ENCODE measurements around the gene RBMS3.

The RBMS3 gene

DNA sequence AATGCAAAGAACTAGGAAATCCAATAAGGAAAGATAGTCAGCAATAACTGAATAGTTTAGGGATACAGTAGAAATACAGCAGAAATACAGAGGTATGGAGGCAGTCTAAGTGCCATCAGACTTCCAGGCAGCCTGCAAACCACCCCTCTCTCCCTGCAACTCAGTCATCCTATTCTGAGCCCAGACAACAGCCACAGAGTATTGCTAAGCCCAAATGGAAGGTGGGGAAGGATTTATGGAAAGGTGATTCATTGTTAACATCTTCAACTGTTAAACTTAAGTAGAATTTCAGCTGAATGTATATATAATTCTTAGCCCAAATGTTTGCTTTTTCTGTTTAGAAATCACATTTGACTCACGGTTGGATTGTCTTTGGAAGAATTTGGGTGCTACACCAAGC lies 300.4 kb downstream of the RBMS3 start:
- DNase-seq (ENCODE audit: low spot score) = no peak

DNA sequence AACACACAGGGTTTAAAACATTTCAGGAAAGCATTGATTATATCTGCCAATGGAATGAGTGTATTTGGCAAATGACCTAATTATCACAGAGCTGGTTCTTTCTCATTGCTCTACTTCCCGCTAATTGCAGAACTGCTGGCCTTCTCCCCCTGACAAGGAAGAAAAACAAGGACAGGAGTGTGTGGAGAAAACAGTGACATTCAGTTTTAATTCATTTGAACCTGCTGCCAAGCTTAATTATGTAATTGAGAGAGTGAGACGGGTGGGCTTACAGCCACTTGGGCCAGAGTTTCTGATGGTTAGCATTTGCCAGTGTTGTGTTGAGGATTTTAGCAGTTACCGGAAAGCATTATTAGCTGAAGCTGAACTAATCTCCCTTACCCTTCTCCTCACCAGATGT lies 301.4 kb downstream of the RBMS3 start:
- no peak for DNase-seq (ENCODE audit: low spot score)

DNA sequence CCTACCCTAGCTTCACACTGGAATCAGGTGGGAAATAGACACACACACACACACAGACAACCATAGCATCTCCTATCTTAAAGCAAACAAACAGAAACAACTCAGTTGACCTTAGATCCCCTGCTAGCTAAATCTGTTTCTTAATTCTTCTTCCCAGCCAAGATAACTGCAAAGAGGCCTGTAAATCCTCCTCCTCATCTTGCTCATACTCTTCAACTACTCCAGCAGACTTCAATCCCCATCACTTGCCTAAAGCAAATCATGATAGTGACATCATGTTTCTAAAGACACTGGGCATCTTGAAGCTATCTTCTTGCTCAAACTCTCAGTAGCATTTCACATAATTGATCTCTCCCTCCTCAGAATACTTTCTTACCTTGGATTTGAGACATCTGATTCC lies 303.0 kb downstream of the RBMS3 start:
- DNase-seq (ENCODE audit: low spot score) = no peak

DNA sequence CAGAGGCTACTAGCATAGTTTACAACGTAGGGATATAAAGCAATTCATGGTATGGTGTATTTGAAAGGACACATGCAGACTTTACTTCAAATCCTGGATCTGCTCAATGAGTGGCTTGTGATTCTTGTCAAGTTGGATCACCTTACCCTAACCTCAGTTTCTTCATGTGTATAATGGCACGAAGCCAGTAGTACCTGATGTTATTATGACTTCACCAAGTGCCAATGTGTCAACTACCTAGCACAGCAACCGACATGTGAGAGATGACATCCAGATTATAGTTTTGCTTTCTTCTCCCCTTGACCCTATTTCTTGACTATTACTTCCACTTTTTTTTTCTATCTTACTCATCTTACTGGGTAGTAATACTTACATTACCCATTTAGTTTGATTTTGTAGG lies 304.5 kb downstream of the RBMS3 start:
- DNase-seq (ENCODE audit: low spot score) = no peak

DNA sequence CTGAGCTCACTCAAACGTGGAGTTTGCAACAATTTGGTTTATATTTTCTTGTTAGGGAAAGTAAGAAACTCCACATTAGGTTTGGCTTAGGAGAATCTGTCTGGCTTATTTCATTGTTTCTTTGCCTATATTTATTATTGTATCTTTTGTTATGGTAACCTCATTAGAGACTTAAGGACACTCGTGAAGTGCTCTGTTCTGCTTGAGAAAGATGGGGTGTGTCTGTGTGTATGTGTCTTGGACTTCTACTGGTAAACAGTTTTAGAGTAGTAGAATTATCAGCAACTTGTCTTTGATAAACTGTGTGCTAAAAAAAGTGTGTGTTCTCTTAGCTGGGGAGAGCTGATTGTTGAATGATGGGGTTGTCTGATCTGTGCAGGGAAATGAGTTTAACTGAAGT lies 306.5 kb downstream of the RBMS3 start:
- no peak for DNase-seq (ENCODE audit: low spot score)

DNA sequence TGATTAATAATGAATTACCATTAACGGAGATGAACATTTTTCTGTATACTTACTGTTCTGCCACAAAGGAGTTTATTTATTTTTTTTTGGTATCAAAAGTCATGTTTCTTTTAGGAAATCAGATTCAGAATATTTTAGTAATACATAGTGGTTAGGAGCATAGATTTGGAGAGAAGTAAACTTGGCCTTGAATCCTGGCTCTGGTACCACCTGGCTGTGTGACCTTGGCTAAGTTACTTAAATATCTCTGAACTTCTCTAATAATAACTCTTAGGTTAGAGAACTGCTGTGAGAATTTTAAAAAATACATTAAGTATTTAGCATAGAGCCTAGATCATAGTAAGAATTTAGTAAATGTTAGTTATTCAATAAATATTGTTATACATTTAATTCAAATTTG lies 309.1 kb downstream of the RBMS3 start:
- DNase-seq (ENCODE audit: low spot score) = no peak

DNA sequence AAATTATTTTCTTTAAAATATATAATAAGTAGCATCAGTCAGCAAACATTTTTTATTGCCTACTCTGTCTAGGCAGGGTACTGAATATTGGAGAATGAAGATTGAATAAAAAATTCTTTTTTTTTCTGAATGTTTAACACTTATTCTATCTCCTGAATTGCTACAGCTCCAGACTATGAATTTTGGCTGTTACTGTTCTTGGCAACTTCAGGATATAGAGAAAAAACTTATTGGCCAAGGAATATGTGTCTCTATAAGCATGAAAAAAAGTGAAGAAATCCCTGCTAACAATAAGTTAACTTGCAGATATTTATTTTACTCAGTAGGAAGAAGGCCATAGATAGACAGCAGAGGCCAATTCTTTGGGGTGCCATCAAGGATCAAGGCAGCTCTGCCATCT lies 309.6 kb downstream of the RBMS3 start:
- no peak for DNase-seq (ENCODE audit: low spot score)

DNA sequence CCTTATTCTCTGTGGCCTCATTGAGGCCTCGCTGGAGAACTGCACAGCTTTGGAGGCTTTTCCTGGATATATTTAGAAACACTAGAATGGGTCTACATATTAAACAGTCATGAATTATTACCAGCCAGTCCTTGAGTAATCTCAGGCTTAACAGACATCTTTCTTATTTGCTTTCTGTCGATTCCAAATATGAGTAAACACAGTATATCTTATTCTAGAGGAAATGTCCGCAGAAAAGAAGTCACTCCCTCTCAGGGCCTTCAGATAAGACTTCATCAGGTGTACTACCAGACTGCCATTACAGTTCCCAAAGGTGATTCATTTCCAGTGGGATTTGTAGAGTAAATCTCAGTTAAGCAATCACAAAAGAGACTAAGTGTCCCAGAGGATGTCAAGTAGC lies 310.7 kb downstream of the RBMS3 start:
- DNase-seq (ENCODE audit: low spot score) = no peak

DNA sequence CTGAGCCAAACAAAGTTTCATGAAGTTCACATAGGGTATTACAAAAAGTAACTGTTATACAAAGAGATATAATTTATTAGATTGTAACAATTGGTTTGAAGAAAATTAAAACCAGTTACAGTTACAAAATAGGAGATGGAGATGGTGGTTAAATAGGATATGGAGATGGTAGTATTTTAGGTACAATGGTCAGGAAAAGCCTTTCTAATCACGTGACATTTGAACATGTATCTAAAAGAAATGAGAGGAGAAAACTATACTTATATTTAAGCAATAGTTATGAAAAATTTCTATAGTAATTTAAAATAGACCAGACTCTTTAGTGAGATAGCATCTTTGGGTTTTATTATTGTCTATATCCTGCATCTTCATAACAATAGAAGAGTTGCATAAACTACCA lies 312.9 kb downstream of the RBMS3 start:
- no peak for DNase-seq (ENCODE audit: low spot score)

DNA sequence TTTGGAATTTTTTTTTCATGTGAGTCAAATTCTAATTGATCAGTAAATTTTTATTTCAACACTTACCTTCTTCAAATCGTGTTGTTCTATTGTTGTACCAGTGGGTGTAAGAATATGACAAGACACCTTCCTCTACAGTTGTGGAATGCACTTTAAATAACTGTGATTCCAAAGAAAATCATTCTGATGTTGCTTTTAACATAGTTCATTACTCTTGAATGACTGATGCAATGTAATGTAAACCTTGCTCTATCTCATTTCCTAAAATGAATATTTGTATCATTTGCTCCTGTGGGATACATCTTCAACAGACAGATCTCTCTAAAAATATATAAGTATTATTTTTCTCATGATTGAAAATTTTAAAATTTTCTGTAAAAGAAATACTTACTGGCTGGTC lies 313.4 kb downstream of the RBMS3 start:
- no peak for DNase-seq (ENCODE audit: low spot score)

DNA sequence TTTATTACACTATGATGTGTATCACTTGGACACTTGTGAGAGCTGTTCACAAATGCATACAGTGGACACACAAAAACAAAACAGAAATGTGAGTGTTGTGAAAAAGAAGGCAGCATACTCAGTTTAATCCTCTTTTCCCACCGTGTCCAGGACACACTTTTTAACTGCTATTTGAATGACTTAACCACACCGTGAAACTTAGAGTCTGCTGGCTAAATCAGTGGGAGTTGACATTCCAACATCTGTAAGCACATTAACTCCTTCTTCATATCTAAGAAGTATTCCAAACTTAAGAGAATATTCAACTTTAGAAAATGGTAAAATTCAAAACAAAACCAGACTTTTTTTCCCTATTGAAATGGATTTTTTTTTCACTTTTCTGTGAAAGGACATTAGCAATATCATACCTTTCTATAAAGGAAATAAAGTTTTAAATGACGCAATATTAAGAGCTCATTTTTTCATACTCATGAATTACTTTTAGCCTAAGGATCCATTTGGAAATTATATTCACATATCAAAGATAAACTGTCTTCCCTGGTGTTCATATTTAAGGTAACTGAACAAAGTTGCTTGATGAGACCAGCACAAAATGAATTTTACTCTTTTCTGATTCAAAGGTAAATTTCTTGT lies 316.6 kb downstream of the RBMS3 start:
- DNase-seq (ENCODE audit: low spot score) = no peak

DNA sequence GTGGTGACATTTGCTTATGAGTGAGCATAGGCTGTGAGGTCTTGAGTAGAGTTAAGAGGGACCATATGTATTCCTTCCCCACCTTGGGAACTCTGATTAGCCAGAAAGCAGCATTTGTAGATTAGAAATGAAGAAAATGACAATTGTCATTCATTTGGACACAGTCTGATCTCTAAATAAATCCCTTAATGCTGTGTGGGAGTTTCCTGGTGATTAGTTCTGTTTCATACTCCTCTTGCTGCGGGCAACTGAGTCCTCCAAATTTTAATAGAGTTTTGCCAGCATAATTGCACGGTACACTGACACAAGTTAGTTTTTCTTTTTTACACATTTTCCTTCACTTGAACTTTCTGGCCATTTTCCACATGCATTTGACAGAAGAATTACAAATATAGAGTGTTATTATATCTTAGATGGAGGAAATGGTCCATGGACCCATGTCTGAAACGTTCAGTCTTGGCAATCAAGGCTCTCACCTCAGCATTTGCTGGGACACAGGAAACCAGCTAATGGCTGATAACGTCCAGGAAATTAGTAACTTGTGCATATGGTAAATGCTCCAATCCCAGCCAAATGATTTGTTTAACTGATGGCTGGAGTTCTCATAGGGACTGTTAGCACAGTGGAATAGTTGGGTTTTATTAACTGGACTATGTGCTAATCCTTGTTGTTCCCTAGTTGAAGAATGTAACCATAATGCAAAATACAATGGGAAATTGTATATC lies 321.2 kb downstream of the RBMS3 start:
- DNase-seq (ENCODE audit: low spot score) = no peak

DNA sequence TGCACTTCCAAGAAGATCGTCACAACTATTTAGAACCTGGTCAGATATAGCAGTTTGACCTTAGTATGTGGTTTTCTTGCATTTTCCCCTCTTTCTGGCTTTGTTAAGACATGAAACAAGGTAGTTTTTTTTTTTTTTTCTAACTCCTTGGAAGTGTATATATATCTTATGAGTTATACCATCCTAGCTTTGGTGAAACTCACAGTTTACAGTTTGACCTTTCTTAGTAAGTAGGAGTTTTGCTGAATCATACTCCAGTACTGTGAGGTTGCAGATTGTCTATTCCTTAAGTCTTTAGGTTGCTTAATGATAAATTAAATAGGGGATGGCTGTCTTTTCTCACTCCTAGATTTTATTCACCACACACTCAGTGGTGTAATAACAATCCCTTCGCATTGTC lies 325.0 kb downstream of the RBMS3 start:
- no peak for DNase-seq (ENCODE audit: low spot score)

DNA sequence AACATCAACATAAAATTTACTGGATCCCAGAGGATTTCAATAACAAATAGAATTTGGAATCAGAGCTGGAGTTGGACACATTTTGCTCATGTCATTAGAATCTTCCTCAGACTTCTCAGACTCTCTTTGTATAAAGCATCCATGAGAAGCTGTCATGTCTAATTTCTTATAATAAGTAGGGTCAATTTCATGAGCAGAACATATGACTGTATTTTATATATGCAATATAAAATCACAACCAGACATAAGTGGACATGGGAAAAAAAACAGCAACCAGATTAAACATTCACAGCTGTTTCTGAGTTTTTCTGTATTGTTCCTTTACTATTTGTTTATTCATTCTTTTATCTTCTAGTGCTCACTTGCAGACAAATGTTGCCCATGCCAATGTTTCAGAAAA lies 325.5 kb downstream of the RBMS3 start:
- no peak for DNase-seq (ENCODE audit: low spot score)

DNA sequence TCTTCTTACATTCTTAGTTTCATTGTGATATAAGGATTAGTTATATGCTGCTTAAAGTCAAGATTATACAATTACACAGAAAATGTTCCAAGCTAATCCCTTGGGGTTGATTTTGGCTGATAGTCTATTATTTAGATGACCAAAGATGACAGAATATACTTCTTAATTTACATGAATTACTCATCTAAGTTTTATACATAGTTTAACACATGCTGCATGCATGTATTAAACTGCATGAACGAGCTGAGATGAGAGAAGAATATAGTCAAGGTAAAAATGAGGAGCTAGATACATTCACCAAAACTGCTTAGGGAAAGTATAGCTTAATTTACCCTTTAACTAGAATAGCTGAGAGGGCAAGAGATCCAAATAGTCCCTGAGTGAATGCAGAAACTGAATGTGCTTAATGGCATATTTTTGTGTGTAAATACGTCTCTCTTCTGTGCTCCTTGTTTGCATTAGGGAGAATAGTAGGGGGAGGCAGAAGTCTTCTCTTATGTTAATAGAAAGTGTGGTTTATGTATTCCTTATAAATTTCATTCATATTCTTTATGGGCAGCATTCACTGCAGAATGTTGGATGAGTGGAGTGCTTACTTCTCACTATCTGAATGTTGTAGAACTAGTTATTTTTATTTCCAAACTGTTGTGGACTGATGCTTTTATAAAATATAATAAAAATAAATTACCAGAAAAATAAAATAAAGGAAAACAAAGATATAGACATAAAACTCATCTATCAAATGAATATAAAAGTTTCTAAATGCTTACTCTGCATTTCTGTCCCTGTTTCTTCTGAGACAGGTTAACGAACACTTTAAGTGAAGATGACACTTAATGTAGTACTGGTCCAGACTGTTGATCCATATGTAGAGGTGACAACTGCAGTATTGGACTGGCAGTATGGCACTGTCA lies 327.8 kb downstream of the RBMS3 start:
- no peak for DNase-seq (ENCODE audit: low spot score)

DNA sequence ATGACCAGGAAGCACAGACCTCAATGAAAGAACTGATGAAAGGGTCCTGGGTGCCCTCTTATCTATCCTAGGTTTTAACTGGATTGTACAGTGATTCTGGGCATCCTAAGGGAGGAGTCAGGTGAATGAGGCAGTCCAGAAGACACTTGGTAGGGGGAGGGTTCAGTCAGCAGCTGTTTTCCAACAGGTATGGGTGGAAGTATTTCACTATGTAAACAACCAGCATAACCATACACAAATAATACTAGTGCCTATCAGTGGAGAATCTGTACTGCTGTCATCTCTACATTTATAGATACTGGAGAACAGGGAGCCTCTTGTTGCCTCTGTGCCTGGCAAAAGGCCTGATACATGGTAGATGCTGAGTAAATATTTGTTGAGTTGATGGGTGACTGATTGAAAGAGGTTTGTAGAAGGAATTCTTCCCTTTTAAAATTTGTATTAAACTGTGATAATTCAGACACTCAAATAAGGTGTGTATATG lies 328.5 kb downstream of the RBMS3 start:
- DNase-seq (ENCODE audit: low spot score) = no peak

DNA sequence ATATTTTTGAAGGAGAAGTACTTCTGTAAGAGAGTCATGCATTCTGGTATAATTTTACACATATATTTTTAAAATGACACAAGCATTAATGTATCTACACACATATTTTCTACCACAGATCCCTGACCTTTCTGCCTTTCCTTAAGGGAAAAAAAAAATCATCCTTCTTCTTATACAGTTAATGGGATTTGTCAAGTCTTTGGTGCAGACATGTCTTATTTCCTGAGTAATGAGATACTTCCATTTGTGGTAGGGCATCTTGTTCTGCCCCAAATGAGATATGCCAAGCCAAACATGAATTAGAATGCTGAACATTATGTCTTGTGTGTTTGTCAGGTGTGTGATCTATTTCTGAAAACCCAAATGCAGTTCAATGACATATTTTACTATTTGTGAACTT lies 329.9 kb downstream of the RBMS3 start:
- no peak for DNase-seq (ENCODE audit: low spot score)

DNA sequence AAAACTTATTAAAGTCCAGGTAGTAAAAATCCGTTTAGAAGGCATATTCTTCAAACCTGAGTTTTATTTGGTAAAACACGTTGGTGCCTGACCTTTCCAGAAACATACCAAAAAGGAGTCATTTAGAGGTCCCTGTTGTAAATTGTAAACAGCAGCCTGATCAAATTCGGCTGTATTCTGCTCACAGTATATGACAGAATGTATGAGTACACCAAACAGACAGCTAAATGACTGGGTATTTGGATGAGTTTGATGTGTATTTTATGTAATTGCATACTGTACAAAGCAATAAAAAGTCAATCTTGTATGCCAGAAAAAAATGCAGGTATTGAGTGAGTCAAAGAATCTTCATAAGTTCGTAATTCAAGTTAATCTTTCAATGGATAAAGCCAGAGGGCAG lies 330.4 kb downstream of the RBMS3 start:
- no peak for DNase-seq (ENCODE audit: low spot score)

DNA sequence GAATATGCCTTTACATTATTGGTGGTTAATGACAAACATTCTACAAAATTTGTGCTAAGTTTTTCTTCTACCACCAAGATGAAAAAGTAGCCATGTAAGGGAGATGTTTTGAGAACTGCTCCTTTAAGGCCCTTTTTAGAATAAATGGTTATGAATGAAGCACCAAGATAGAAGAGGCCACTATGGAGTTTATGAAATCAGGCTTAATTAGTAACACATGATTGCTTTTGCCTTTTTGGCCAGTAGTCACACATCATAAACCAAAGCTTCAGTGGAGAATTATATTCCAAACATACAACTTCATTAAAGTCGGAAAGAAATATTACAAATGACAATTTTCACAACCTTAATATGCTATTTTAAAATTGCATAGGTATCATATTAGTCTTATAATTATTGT lies 331.7 kb downstream of the RBMS3 start:
- DNase-seq (ENCODE audit: low spot score) = no peak

DNA sequence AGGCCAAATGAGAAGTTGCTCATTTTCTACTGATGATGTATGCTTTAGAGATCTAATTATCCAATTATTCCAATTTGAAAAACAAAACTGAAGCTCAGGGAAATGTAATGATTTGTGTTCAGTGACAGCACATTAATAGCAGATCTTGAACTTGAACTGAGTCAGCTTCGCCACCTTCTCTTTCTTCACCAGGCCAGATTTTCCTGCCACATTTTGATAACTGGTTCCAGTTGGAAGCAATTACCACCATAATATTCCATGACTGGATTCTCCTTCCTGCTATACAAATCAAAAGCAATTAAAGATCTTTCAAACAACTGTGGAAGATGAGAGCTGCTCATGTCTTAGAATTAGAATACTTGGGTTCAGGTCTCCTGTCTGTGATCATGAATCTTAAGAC lies 334.1 kb downstream of the RBMS3 start:
- DNase-seq (ENCODE audit: low spot score) = no peak

DNA sequence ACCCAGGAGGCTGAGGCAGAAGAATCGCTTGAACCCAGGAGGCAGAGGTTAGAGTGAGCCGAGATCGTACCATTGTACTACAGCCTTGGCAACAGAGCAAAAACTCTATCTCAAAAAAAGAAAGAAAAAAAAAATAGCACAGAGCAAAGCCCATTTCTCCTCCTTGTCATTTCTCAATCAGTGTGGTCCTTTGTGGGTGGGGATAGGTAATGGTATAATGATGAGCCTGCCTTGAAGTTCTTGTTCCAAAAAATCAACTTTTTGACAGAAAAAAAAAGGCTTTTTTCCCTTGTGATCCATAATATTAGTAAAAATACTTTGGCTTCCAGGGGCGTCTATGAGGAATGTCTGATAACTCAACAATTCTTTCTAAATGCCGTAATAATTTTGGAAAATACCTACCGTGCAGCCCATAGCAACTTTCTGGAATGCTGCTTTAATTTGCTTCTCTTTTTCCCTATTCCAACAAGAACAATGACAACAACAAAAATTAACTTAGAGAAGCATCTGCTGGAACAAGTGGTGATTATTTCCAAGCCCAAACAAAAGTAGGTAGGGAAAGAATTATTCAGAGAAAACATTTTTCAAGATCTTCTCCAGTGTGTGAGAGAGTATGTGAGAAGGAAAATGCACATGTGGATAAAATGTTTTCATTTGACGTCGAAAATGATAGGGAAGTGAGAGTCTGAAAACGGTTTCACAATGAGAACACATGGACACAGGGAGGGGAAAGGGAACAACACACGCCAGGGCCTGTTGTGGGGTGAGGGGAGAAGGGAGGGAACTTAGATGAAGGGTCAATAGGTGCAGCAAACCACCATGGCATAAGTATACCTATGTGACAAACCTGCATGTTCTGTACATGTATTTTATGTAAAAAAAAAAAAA lies 337.8 kb downstream of the RBMS3 start:
- no peak for DNase-seq (ENCODE audit: low spot score)

DNA sequence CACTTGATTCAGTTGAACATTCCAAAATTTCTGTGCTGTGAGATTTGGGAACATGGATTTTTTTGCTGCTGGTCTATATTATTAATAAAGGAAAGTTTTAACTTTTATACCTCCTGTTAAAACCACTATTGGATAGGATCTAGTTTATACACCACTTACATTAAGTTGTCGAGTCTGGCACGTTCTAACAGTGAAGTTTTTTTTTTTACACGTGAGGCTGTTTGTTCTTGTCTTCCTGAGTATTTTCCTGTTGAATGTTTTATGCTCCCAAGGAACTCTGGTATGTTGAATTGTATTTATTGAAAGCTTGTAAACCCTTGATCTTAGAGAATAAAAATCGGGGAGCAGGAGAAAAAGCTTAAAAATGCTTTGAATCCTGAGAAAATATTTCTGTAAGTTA lies 338.8 kb downstream of the RBMS3 start:
- DNase-seq (ENCODE audit: low spot score) = no peak
